Raji (cell line): ENCODE measurements around the gene OSBPL10.

Experiments used
- POLR2A ChIP-seq: IDR thresholded peaks from 2 replicates; pipeline ENCODE4 v1.6.1; 2011; ENCODE audit warnings: low read depth, low read length, control low read depth; ENCODE audit not compliant: insufficient read depth

Gene OSBPL10

GRCh38 chr3:31896026-31896425, 85.0 kb downstream of the OSBPL10 start:
- no peak for TF ChIP-seq POLR2A

GRCh38 chr3:31895471-31895870, 85.6 kb downstream of the OSBPL10 start:
- no peak for TF ChIP-seq POLR2A

GRCh38 chr3:31892916-31893573, 88.0 kb downstream of the OSBPL10 start:
- TF ChIP-seq POLR2A: no peak

GRCh38 chr3:31892500-31892899, 88.6 kb downstream of the OSBPL10 start:
- no peak for TF ChIP-seq POLR2A

- TF ChIP-seq POLR2A: no peak
These were observed 89.1 kb downstream of the OSBPL10 start for GRCh38 chr3:31891876-31892455.

GRCh38 chr3:31890742-31891469, 90.2 kb downstream of the OSBPL10 start:
- no peak for TF ChIP-seq POLR2A

GRCh38 chr3:31890007-31890406, 91.1 kb downstream of the OSBPL10 start:
- TF ChIP-seq POLR2A: no peak

- 0 out of 2 replicates have a peak, but pooled peaks have one; percentile 25 for TF ChIP-seq POLR2A
These were observed 95.8 kb downstream of the OSBPL10 start for GRCh38 chr3:31885235-31885634.

- TF ChIP-seq POLR2A: no peak
These were observed 96.8 kb downstream of the OSBPL10 start for GRCh38 chr3:31884251-31884650.

- no peak for TF ChIP-seq POLR2A
These were observed 98.2 kb downstream of the OSBPL10 start for GRCh38 chr3:31882895-31883294.

- no peak for TF ChIP-seq POLR2A
These were observed 98.6 kb downstream of the OSBPL10 start for GRCh38 chr3:31882431-31882830.

GRCh38 chr3:31880482-31881078, 100.5 kb downstream of the OSBPL10 start:
- TF ChIP-seq POLR2A: no peak

GRCh38 chr3:31880020-31880419, 101.0 kb downstream of the OSBPL10 start:
- TF ChIP-seq POLR2A: no peak

GRCh38 chr3:31879365-31879764, 101.7 kb downstream of the OSBPL10 start:
- TF ChIP-seq POLR2A: no peak

- no peak for TF ChIP-seq POLR2A
These were observed 102.7 kb downstream of the OSBPL10 start for GRCh38 chr3:31878231-31878838.
